GM19025 (cell line): ENCODE data around the gene SFXN2.
"Not testable (repeated sequence)": the region's sequence is repeated elsewhere in the genome, so short reads cannot be mapped to it uniquely, and the experiment has no call there.

Source experiments
- ATAC-seq: cut with Tn5 transposase; IDR thresholded peaks from one replicate; pipeline ENCODE4 v1.9.1; 2021; ENCODE audit warnings: mild to moderate bottlenecking, low read depth, moderate library complexity; ENCODE audit not compliant: unreplicated experiment

SFXN2 gene

GRCh38 chr10:102678842-102679289 lies 35.6 kb upstream of the SFXN2 start:
- no peak for ATAC-seq

DNA sequence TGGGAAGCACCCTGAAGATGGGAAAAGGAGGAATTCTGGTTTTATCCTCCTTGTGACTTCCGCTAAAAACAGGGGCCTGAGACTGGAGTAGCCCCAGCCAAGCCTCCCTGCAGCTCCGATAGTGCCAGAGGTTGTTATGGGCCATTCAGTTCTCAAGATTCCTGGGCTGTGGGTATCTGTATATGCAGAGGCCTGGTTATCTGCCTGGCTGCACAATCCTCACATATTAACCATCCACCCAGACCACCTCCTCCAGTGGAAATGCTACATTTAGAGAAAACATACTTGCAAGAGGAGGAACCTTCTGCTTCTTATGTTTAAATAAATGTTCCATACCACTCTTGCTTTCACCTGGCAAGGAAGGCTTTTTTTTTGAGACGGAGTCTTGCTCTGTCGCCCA lies 34.8 kb upstream of the SFXN2 start:
- ATAC-seq = no peak

- ATAC-seq = no peak
Measured at GRCh38 chr10:102681696-102682095, 32.7 kb upstream of the SFXN2 start.

- no peak for ATAC-seq
Measured at GRCh38 chr10:102682416-102682815, 32.0 kb upstream of the SFXN2 start.

DNA sequence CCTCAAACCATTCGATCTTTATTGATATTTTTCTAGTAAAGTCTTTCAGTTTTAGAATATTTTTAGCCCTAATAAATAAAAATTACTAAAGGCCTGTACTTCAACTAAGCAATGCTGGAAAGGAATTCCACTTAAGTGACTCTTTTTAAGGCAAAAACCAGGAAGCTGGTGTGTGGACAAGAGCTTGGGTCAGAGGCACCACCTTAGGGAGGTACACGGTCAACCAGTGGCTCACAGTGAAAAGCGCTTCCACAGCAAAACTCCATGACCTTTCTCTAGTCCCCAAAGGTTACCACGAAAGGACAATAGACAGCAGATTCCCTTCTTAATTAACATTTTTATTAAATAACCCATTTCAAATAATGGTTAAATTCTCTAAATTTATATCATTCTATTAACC lies 31.5 kb upstream of the SFXN2 start:
- ATAC-seq = no peak

DNA sequence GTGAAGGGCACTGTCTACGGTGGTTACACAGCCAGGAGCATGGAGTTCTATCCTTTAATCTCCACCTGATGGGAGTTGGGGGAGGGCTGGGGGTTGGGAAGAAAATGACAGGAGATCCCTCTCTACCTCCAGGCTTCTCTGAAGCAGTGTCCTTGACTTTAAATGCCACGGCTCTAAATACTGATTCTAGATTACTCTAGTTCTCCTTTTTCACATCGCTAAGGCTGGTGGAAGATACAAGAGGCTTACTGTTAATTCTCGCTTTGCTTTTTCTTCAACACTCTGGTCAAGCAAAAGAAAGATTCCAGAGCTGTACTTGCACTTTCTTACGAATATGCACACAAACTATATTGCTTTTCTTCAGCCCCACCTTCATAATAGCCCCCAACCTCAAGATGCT lies 30.7 kb upstream of the SFXN2 start:
- ATAC-seq = no peak

DNA sequence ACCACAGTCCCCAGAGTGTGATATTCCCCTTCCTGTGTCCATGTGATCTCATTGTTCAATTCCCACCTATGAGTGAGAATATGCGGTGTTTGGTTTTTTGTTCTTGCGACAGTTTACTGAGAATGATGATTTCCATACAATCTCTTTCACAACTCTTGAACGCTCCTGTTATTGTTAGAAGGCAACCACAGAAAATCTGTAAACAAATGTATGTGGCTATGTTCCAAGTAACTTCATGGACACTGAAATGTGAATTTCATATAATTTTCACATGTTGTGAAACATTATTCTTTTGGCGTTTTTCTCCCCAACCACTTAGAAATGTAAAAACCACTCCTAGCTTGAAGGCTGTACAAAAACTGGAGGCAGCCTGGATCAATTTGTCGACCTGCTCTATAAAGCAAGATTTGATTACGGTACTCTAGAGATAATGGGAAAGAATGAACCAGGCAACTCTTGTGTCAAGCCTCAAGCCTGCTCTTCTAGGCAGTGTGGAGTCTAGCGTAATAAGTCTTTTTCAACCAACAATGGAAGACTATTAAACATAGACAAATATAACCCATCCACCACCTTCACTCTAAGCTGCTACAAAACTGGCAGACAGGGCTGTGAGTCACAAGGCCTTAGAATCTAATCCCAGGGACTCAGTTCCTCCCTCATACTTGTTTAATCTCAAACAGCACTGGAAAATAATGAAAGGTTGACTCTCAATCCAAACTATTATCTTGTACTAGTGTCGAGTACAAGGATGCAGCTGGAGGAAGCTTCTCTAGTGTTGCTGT lies 23.0 kb upstream of the SFXN2 start:
- ATAC-seq = no peak

GRCh38 chr10:102695401-102695800 lies 19.0 kb upstream of the SFXN2 start:
- ATAC-seq = not testable (repeated sequence)

GRCh38 chr10:102696736-102697135 lies 17.7 kb upstream of the SFXN2 start:
- ATAC-seq = no peak

GRCh38 chr10:102698894-102699293 lies 15.5 kb upstream of the SFXN2 start:
- no peak for ATAC-seq

DNA sequence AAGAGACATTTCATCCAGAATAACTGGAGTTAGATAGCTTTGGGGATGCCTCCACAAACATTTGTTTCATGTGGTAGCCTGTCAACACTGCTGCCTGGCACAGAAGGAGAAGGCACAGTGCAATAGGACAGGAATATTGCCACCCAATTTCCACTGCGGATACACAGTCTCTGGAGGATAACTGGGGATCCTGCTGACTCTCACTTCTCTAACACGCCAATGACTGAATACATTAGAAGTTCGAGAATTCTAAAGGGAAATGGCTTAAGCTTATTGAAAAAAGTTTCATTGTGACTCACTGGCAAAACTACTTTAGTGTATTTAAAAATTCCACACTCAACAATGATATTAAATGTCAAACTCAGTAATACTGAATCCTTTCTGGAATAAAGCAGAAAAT lies 13.2 kb upstream of the SFXN2 start:
- ATAC-seq = no peak

- no peak for ATAC-seq
Measured at GRCh38 chr10:102701796-102702195, 12.6 kb upstream of the SFXN2 start.

GRCh38 chr10:102702742-102703141 lies 11.7 kb upstream of the SFXN2 start:
- no peak for ATAC-seq

- ATAC-seq = no peak
Measured at GRCh38 chr10:102704915-102705314, 9.5 kb upstream of the SFXN2 start.

GRCh38 chr10:102705531-102705930 lies 8.9 kb upstream of the SFXN2 start:
- no peak for ATAC-seq

DNA sequence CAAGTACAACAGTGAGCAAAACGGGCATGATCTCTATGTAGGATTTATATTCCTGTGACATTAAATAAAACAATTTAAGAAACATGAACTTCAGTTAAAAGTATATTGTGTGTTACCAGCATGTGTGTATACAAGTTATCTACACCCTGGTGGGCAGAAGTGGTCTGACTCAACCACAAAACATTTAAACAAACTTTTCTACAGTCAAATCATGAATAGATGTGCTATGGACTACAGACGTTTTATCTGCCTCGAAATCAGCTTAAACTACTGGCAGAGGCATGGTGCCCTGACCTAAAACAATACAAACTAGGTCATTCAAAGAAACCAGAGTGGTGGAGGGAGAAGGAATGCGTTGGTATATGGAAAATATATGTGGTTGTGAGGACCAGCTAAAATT lies 3.8 kb upstream of the SFXN2 start:
- no peak for ATAC-seq

DNA sequence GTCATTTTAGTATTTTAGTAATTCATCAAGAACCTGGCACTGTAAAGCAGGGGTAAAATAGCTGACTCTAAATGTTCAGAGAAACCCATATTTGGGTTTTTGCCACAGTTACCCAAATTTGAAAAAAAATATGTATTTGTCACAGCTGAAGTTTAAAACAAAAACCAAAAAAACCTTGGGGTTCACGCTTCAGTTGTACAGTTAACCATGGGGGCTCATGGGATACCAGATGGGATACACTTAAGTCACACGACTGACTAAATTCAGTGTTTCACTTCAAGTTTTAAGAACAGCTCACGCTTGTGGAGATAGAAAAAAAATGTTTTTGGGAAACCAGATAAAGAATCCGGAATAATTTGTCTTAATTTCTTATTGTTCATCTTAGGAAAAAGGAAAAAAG lies 2.3 kb upstream of the SFXN2 start:
- ATAC-seq = no peak

- ATAC-seq = no peak
Measured at GRCh38 chr10:102712843-102713538, 1.4 kb upstream of the SFXN2 start.

GRCh38 chr10:102713539-102713813 lies 960 bp upstream of the SFXN2 start:
- peak; percentile 30 for ATAC-seq

- ATAC-seq = peak; percentile 79
Measured at GRCh38 chr10:102713814-102714620, 419 bp upstream of the SFXN2 start, which contains the start of gene ARL3. Gene ARL3 (minus strand): TSS chr10:102714397. CDS start chr10:102714275, 122 bp downstream.

GRCh38 chr10:102715880-102716279 lies 1.4 kb downstream of the SFXN2 start:
- ATAC-seq = no peak
